GM21717 (cell line): ENCODE results near the gene POLD4.

Experiments
- ATAC-seq: cut with Tn5 transposase; IDR thresholded peaks from one replicate; pipeline ENCODE4 v1.9.1; 2021; ENCODE audit warnings: mild to moderate bottlenecking, moderate library complexity; ENCODE audit not compliant: unreplicated experiment

POLD4 gene

GRCh38 chr11:67317888-67318555 is 35.3 kb downstream of the POLD4 start:
- ATAC-seq: peak; percentile 10

DNA sequence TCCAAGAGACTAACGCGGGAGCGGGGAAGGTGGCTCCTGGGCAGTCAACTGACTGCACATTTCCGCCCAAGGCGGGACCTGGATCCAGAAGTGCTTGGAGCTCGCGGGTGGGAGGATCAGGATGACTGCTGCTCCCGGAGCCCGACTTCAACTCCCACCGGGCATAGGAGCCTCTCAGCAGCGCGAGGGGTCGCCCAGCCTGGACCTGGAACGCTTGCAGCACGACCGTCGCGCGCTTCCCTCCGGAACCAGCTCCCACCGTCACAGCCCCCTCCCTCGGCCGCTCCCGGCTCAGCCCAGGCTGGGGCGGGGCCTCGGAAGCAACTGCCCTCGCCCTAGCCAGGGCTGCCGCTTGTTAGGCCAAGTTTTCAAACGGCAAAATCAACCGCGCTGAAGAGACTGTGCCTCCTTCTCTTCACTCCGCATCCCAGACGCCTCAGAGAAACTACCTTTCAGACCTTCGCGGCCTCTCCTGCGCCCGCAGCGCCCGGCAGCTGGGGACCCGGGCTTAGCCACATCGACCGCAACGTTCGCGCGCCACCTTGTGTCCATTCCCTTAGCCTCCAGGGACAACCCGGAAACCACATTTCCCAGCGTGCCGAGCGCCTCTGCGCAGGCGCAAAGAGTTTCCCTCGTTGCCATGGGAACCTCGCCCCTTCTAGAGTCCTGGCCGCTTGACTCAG is 36.0 kb downstream of the POLD4 start:
- ATAC-seq: peak; percentile 69

GRCh38 chr11:67316882-67317204 is 36.5 kb downstream of the POLD4 start:
- no peak for ATAC-seq

DNA sequence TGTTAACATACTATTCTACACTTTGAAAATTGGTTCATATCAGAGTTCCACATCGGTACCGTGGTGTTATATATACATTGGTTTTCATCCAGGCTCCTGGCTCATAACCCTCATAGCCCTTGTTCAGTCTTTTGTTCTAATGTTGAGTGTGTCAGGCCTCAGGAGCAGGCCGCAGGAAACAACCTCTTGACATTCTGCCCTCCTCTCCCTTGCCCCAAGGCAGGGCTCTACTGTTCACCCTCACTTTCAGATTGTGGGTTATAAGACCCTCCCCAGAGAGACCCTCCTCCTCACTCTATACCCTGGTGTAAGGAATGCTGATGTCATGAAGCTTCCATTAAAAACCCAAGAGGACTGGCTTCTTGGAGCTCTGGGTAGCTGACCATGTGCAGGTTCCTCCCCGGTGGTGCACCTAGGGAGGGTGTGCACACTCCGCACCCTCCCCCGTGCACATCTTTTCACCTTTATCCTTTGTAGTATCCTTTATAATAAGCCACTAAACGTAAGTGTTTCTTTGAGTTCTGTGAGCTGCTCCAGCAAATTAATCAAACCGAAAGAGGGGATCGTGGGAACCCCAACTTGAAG is 37.9 kb downstream of the POLD4 start:
- no peak for ATAC-seq

- ATAC-seq: no peak
Measured at GRCh38 chr11:67314218-67314617, 39.1 kb downstream of the POLD4 start.

- no peak for ATAC-seq
Measured at GRCh38 chr11:67313125-67313890, 40.0 kb downstream of the POLD4 start.

- no peak for ATAC-seq
Measured at GRCh38 chr11:67312187-67313021, 40.9 kb downstream of the POLD4 start.

DNA sequence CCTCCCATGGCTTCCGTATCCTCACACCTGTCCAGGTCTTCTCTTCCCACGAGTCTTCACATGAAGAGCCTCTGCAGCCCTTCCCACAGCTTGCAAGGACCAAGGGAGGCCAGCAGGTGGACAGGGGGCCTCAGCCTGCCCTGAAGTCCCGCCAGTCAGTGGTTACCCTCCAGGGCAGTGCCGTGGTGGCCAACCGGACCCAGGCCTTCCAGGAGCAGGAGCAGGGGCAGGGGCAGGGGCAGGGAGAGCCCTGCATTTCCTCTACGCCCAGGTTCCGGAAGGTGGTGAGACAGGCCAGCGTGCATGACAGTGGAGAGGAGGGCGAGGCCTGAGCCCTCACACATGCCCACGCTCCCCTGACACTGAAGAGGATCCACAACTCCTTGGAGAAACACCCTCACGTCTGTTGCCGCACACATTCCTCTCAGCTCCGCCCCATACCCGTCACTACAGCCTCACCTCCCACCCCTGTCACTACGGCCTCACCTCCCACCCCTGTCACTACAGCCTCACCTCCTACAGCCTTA is 41.7 kb downstream of the POLD4 start:
- no peak for ATAC-seq

- ATAC-seq: no peak
Measured at GRCh38 chr11:67311051-67311555, 42.2 kb downstream of the POLD4 start.

- ATAC-seq: no peak
Measured at GRCh38 chr11:67310246-67311050, 42.9 kb downstream of the POLD4 start.

GRCh38 chr11:67309661-67310061 is 43.7 kb downstream of the POLD4 start:
- ATAC-seq: no peak

DNA sequence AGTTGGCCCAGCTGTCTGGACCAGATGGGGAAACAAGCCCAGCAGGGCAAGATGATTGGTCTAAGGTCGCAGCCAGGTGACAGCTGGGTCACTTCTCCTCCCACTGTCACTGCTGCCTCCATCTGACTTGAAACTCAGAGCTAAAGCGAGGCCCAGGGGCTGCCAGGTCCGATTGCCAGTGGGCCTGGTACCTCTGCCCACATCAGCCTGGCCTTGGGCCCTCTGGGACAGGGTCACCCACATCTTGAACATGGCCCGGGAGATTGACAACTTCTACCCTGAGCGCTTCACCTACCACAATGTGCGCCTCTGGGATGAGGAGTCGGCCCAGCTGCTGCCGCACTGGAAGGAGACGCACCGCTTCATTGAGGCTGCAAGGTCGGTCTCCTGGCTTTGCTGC is 44.2 kb downstream of the POLD4 start:
- no peak for ATAC-seq

GRCh38 chr11:67308031-67308866 is 45.1 kb downstream of the POLD4 start:
- ATAC-seq: no peak

DNA sequence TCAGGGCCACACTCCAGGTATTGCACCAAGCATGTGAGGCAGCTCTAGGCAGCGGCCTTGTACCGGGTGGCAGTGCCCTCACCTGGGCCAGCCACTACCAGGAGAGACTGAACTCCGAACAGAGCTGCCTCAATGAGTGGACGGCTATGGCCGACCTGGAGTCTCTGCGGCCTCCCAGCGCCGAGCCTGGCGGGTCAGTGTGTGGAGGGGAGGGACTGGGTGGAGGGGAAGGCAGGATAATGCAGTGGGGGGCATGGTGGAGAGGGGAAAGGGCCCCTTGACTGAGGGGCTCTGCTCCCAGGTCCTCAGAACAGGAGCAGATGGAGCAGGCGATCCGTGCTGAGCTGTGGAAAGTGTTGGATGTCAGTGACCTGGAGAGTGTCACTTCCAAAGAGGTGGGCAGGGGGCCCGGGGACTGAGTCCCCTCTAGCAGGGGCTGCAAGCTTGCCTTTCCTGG is 45.8 kb downstream of the POLD4 start:
- no peak for ATAC-seq

DNA sequence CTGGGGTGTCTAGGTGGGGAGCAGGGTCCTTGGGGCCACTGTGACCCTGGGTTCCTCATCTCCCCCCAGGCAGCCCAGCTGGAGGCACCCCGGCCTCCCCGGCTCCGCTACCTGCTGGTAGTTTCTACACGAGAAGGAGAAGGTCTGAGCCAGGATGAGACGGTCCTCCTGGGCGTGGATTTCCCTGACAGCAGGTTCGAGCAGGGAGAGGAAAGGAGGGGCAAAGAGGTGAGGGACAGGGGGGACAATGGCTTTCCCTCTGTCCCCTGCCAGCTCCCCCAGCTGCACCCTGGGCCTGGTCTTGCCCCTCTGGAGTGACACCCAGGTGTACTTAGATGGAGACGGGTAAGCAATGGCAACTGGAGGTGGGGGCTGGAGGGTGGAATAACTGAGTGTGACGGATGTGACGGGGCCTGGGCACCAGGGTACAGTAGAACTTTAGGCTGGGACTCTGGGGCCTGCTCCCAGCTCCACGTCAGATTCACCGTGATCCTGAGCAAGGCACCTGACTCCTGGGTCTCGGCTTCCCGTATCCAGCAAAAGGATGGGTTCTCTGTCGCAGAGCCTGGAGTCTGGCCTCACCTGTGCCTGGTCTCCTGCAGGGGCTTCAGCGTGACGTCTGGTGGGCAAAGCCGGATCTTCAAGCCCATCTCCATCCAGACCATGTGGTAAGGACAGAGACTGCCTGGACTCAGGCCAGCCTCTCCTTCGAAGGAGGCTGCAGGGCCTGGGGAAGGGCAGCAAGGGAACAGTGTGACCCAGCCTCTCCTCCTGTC is 46.4 kb downstream of the POLD4 start:
- ATAC-seq: no peak

DNA sequence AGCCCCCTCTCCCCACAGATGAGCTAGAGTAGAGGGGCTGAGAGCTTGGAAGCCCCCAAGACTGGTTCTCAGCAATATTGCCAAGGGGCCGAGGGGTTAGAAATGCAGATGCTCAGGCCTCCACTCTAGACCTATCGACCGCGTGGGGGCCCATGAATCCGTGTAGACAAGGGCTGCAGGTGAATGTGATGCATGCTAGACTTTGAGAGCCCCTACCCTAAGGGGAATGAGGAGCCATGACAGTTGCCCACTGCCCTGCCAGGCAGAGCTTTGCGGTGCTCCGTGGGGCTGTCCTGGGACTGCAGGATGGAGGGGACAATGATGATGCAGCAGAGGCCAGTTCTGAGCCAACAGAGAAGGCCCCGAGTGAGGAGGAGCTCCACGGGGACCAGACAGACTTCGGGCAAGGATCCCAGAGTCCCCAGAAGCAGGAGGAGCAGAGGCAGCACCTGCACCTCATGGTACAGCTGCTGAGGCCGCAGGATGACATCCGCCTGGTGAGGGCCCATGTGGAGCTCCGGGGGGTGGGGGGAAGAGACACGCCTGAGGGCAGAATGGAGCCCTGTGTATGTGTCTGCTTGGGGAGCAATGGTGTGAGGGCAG is 48.7 kb downstream of the POLD4 start:
- no peak for ATAC-seq

DNA sequence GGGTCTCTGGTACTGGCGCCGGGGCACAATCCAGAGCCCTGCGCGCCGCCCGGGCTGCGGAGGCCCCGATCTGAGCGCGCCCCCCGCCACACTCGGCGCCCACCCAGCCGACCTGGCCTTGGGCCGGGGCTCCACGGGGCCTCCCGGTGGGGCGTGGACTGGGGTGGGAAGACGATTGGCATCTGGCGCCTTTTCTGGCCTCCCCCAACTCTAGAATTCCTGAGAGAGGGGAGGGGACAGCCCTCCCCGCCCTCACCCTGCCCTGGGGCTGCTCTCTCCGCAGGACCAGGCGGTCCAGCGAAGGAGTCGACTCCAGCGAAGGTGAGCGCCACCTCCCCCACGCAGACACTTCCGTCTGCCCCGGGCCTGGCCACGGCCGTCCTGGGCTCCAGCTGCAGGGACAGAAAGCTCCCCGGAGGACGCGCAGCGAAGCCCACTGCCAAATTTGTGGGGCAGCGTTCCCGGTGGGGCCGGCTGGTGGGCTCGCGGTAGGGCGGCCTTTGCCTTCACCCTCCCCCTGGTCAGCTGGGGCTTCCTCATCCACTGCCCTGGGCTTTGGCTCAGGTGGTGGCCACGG is 49.4 kb downstream of the POLD4 start:
- no peak for ATAC-seq
